Gastroesophageal sphincter (tissue), 3 donors: Measurements from ENCODE around the gene DNASE2B.

Source experiments
- POLR2AphosphoS5 ChIP-seq: sonication (generic); formaldehyde crosslinking; IDR thresholded peaks from one replicate; pipeline ENCODE4 v1.6.1; 2017; ENCODE audit warnings: antibody characterized with exemption
- TF ChIP-seq, protein P1 (sequence below), 4 experiments: fragments of 200-600 bp in 2 of 4; fragments of 450-650 bp in 2 of 4; sonication (generic) in 1 of 4; IDR thresholded peaks; one replicate each; pipeline ENCODE4 v1.5.1; 2017 to 2019; ENCODE audit warnings: antibody characterized with exemption in 4 of 4, mild to moderate bottlenecking in 2 of 4, moderate library complexity in 2 of 4

DNA sequence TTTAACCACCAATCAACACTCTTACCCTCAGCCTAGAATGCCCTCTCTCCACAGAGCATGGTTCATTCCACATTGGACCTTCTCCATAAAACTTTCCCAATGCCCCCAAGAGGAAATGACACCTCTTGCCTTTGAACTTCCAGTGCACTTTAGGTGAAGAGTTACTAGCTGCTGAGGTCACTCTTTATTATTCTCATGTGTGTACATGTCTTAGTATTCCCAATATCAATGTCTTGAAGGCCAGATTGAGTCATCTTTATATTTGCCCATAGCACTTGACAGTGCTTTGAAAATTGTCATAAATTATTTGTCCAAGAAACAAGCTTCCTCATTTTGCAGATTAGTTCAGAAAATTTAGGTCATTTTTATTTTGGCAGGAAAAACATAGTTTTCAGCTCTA is 8.1 kb upstream of the DNASE2B start:
- TF ChIP-seq POLR2AphosphoS5 = no peak
- TF ChIP-seq, protein P1, sequence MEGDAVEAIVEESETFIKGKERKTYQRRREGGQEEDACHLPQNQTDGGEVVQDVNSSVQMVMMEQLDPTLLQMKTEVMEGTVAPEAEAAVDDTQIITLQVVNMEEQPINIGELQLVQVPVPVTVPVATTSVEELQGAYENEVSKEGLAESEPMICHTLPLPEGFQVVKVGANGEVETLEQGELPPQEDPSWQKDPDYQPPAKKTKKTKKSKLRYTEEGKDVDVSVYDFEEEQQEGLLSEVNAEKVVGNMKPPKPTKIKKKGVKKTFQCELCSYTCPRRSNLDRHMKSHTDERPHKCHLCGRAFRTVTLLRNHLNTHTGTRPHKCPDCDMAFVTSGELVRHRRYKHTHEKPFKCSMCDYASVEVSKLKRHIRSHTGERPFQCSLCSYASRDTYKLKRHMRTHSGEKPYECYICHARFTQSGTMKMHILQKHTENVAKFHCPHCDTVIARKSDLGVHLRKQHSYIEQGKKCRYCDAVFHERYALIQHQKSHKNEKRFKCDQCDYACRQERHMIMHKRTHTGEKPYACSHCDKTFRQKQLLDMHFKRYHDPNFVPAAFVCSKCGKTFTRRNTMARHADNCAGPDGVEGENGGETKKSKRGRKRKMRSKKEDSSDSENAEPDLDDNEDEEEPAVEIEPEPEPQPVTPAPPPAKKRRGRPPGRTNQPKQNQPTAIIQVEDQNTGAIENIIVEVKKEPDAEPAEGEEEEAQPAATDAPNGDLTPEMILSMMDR (IDR thresholded peaks at IDR 0.05) = no peak
